GM19395 (cell line): ENCODE data around the gene MKI67.

Experiments used
- ATAC-seq: cut with Tn5 transposase; IDR thresholded peaks from one replicate; pipeline ENCODE4 v1.9.1; 2021; ENCODE audit warnings: mild to moderate bottlenecking, moderate library complexity; ENCODE audit not compliant: unreplicated experiment

MKI67 gene

DNA sequence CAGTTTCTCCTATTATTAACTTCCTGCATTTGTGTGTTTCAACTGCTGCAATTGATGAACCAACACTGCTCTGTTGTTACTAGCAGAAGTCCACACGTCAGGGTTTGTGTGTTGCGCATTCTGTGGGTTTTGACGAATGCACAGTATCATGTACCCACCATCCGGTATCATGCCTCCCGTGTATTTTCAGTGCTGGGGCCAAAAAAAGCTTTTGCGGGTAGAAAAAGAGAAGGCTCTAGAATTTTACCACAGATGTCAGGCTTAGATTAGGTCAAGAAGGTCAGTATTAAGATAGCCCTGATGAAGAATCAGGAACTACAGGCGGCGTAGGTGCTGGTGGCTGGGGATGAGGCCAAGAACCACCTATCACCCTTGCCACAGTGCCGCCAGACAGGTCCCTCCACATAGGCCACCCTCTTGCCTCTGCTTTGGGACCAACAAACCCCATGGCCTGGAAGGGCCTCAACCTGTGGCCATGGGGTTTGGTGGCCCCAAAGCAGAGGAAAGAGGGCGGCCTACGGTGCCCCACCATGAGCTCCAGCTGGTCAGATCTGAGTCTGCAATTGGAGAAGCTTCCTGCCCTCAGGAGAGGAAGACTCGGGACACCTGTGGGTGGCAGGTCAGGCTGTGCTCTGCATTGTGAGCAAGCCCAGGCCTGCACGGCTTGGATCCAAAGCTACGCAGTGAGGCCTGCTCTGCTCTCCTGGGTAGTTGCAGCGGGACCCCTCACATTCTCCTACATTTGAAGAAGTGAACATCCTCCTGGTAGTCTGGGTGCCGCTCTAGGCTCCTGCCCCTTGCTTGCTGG, 71.9 kb downstream of the MKI67 start:
- no peak for ATAC-seq

DNA sequence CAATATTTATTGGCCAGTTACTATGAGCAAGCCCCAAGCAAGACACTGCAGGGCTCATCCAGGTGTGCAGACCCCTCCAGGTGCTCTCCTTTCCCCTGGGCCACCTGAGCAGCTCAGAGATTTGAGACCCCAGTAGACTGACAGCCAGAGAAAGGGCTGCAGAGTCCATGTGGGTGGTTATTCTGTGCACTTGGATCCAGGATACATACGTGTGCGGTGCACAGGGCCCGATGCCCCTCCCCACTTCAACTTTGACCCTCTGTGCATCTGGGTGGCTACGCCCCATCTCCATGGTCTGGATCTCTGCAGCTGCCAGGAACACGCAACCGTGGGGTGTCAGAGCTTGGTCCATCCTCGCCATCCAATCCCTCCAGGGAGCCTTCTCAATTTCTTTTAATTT, 72.9 kb downstream of the MKI67 start:
- no peak for ATAC-seq

DNA sequence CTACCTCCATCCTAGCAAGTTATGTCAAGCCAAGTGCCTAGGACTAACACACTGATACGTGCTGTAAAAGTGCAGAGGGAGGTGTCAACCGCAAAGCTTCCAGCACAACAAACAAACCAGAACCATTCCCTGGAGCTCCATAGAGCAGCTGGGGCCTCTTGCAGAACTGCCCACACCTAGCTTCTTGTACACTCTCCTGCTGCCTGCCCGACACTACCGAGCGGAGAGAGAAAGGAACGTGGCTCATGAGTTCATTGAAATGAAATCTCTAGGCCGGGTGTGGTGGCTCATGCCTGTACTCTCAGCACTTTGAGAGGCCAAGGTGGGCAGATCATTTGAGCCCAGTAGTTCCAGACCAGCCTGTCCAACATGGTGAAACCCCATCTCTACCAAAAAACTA, 73.5 kb downstream of the MKI67 start:
- no peak for ATAC-seq

DNA sequence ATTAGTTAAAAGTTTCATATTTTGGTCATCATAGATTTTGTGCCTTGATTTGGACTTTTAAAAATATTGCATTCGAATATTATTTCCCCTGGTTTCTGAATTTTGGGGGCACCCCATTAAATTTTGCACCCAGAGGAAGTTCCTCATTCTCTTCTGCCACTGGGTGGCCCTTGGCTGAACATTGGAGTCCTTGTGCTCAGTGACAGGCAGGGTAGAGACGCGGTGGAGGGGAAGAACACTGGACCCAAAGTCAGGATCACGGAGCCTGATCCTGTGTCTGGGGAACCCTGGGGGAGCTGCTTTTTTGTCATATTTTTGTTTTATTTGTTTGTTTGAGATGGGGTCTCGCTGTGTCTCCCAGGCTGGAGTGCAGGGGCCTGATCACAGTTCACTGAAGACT, 74.7 kb downstream of the MKI67 start:
- no peak for ATAC-seq

DNA sequence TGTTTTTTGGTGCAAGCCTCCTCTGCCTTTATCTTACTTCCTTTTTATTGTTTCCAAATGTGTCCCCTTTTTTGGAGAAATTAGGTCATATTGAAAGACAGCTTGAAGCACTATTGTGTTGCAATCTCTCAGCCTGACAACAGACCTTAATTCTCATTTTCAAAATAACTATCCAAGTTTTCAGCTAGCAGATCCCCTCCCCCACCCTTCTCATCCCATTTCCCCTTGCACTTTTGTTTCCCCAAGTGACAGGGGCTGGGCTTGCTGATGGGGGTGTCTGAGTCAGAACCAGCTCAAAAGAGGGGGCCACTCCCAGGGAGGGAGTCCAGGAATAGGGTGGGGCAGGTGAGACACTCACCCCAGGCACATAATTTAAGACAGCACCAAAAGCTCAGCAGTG, 75.3 kb downstream of the MKI67 start:
- ATAC-seq, result no peak

DNA sequence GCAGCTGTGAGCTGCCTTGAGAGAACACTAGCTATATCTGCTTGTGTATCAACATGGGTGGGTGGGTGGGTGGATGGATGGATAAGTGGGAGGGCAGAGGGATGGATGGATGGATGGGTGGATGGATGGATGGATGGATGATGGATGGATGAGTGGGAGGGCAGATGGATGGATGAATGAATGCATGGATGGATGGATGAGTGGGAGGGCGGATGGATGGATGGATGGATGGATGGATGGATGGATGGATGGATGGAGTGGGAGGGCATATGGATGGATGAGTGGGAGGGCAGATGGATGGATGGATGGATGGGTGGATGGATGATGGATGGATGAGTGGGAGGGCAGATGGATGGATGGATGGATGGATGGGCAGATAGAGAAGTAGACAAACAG, 76.1 kb downstream of the MKI67 start:
- no peak for ATAC-seq

DNA sequence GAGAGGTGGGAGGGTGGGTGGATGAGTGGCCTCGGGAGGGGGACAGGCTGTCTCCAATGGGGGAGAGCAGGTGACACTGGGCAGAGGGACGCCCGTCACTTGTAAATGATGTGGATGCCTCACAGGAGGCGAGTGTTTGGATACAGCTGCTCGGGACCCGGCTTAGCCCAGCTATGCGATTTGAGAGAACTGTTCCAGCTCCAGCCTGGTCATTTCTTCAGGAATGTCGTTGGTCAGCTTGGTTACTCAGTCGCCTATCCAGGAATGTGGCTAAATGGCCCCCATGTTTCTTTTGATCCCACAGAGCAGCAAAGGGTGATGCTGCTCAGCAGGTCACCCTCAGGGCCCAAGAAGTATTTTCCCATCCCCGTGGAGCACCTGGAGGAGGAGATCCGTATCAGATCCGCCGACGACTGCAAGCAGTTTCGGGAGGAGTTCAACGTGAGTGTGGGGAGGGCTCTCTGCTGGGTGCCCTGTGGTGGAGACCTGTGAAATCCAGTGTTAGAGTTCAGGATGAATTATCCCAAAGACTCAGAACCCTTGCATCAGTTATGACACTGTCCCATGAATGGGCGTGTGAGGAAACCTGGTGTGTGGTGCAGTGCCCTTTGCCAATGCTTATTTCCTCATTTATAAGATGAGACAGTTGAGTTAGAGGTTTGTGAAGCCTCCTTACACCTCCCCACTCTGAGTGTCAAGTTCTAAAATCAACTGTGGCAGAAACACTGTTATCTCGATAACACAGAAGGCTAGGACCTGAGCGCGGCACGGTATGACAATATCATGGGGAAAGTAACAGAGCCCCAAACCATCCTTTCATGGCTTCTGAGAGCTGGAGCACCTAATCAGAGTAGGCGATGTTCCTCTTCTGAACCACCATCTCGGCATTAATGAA, 76.8 kb downstream of the MKI67 start:
- ATAC-seq, result no peak

DNA sequence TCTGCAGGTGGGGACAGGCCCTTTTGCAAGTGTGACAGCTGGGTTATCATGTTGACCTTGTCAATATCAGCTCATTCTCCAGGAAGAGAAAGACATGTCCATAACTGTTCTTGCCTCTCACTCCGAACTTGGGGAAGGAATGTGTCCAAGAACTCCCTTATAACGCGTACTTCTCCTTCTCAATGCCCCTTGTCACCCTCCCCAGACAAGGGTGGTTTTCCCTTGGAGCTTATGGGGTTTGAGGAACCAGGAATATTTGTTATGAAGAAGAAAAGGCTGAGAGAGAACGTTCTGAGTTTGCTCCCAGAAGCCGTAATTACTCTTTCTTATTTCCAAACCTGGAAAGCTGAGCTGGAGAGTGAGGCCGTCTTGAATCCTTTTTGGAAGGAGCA, 77.4 kb downstream of the MKI67 start:
- no peak for ATAC-seq

DNA sequence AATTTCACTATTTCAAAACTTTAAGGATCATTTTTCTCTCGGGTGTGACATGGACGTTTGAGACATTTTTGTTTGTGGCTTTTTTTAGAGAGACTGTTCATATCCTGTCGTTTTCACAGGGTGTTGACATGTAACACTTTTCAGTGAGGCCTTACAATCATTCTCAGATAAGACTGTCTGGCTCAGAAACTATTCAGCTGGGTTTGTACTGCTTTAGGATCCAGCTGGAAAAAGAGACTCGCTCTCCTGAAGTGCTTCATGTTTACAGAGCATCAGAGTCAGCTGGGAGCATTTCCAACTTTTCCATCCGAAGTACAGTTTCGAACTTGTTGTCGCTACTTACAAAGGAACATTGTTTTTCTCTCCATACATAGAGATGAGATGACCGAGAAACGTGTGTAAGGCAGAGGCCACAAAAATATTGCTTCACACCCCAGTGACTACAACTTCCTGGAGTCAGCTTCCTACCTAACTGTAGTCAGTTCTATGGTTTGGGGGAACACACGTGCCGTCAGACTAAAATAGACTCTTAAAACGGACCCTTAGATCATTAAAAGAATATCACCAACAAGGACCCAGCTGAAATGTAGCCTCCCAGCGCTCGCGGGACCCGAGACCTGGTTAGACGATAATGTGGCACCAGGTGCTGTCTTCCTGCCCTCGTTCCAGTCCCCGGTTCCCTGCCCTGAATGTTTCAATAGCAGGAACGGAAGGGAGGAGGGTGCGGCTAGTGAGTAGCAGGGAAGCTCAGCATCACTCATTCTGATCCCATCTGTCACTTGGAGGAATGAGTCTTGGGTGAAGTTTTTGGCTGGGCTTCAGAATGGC, 78.0 kb downstream of the MKI67 start:
- ATAC-seq, result peak; percentile 50

DNA sequence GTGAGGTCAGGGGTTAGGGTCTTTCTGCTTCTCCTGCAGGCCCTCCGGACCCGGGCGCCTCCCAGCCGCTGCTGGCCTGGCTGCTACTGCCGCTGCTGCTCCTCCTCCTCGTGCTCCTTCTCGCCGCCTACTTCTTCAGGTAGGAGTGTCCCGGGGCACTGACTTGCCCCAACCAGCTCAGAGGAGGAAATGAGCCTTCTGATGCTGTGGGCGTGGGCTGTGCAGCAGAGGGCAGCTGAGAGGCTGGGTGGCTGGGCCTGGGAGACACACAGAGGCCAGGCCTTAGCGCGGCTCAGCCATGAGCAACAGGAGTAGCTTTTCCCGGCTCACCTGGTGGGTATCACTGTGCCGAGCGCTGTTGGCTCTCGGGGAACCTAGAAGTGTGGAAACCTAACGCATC, 78.9 kb downstream of the MKI67 start:
- peak; percentile 96 for ATAC-seq

DNA sequence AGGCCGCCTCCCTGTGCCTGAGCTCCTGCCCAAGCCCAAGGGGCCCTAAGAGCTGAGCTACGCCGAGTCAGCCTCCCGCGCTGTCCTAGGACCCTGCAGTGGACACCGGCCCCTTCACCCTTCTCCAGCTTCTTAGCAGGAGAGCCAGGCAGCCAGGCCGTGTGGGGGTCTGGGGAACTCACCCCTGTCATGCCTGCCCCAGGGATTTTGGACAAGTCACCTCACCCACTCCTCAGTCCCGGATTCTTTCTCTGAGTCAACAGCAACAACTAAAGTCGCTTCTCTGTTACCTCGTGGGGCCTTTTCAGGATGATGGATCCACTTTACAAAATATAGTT, 79.3 kb downstream of the MKI67 start:
- ATAC-seq, result peak; percentile 13
